Psoas muscle (tissue), 8 donors: ENCODE results near the gene RBBP8NL. TPM values are rescaled to one million over a fixed set of nuclear protein-coding genes. Genes with fewer than 3 reads are reported as not detected.

Experiments
- ATAC-seq, 4 donors: fragments of 200-7000 bp; cut with Tn5 transposase; one replicate each; pipeline ENCODE4 v1.9.1; 2020; ENCODE audit warnings: moderate library complexity in 3 of 4, mild to moderate bottlenecking in 2 of 4
- DNase-seq, 2 donors: peaks; one replicate each; pipeline ENCODE4 v3.0.0-alpha.2; 2020
- H3K27ac ChIP-seq: fragments of 200-600 bp; one replicate; pipeline ENCODE4 v1.8.0; 2022
- H3K27me3 ChIP-seq, 3 donors: fragments of 200-600 bp in 1 of 3; one replicate each; pipeline versions ENCODE4 v1.6.1 to v1.8.0; 2013 to 2022; ENCODE audit warnings: low read length in 2 of 3, mild to moderate bottlenecking in 2 of 3, moderate library complexity in 1 of 3; ENCODE audit not compliant: insufficient read depth in 3 of 3
- H3K36me3 ChIP-seq, 2 donors: fragments of 200-600 bp in 1 of 2; one replicate each; pipeline versions ENCODE4 v1.6.1 to v1.8.0; 2013 to 2022; ENCODE audit warnings: low read depth in 1 of 2, mild to moderate bottlenecking in 1 of 2, moderate library complexity in 1 of 2; ENCODE audit not compliant: insufficient read depth in 1 of 2
- H3K4me1 ChIP-seq: fragments of 200-600 bp; one replicate; pipeline ENCODE4 v1.8.0; 2022
- H3K4me3 ChIP-seq: fragments of 200-600 bp; one replicate; pipeline ENCODE4 v1.8.0; 2022; ENCODE audit warnings: mild to moderate bottlenecking
- H3K9me3 ChIP-seq: fragments of 200-600 bp; one replicate; pipeline ENCODE4 v1.8.0; 2022
- CTCF ChIP-seq: fragments of 200-600 bp; IDR thresholded peaks from one replicate; pipeline ENCODE4 v1.8.0; 2022; ENCODE audit warnings: antibody characterized with exemption
- WGBS, 3 donors: extraction: QIAGEN DNeasy Blood & Tissue Kit; methylation state at CpG; one replicate each; pipeline versions ENCODE4 v1.1.6 to v1.1.7; 2013; 5-methylcytosine and 5-hydroxymethylcytosine counted together
- intact Hi-C, 2 donors: fragments of 100-400 bp; cut with DNase I; formaldehyde crosslinking; loops; one replicate each; pipeline versions ENCODE4 v1.11.0 to v1.14.2; 2022
- polyA plus RNA-seq, 3 donors: library from polyadenylated mRNA; stranded (reverse); fragments of 200-250 nt; gene quantifications; one replicate each; pipeline ENCODE4 v1.2.3, GENCODE V29; 2013
- total RNA-seq, 4 donors: library from RNA; stranded (reverse); fragmentation: NEBNext Ultra II Directional in 2 of 4; extraction: Animal tissue kit (Norgen Biotek cat#: 25700) in 2 of 4; gene quantifications; one replicate each; pipeline versions ENCODE4 v1.2.1 to v1.2.4, GENCODE V29; 2021 to 2023
- donor health status: healthy with polysubstance abuse.
- donor health status: DM: no; HTN: no; CAD: no; lungs with moderate emphysema.
- donor health status: Bipolar disorder and iron deficiency.
- donor health status: healthy.
- donor health status: DM: yes; HTN: yes; CAD: no.
- donor health status: DM: no; HTN: no; CAD: no.
- donor health status: DM: no; HTN: no; CAD: no.
- donor health status: DM: yes; HTN: yes; CAD: no.

RBBP8NL gene
- total and polyA plus RNA-seq, 7 donors = 0.03 to 0.08 TPM; not detected in 5

GRCh38 chr20:62445553-62446340 lies 18.4 kb upstream of the RBBP8NL start:
- Histone ChIP-seq H3K27ac (no peak overlapping the region), H3K27me3 (peaks cover 0 to 63% (median 9%) of the 10 kb centered on the region in 3 donors), H3K4me1 (no peaks in the 10 kb centered on the region), H3K4me3 (no peak overlapping the region), H3K36me3 (no peaks in the 10 kb centered on the region), H3K9me3 (no peaks in the 10 kb centered on the region)
- ATAC-seq (peak in 1 of 4 donors; percentile 6), DNase-seq (no peak)
- intact Hi-C loops = loop anchor here in 1 of 2 donors (2.0 kb wide), 1 partner anchor 27 kb away; no protein-coding TSS in a partner anchor
- no peak for TF ChIP-seq CTCF
- 65 to 78% (median 66%) methylated on average over 29 to 35 of the region's 36 CpGs for WGBS, 3 donors

- ATAC-seq = no peak
- H3K4me1 ChIP-seq = no peaks in the 10 kb centered on the region
- DNase-seq = no peak
- H3K9me3 ChIP-seq = no peaks in the 10 kb centered on the region
- 91 to 93% (median 91%) methylated on average over 6 of the region's 6 CpGs for WGBS, 3 donors
- no peak for TF ChIP-seq CTCF
- H3K27me3 ChIP-seq = peaks cover 0 to 59% (median 9%) of the 10 kb centered on the region in 3 donors
- no peak overlapping the region for H3K4me3 ChIP-seq
- H3K36me3 ChIP-seq = no peaks in the 10 kb centered on the region
- intact Hi-C loops = no loop called here
- H3K27ac ChIP-seq = no peak overlapping the region
These were observed 16.9 kb upstream of the RBBP8NL start for GRCh38 chr20:62444286-62444685.

GRCh38 chr20:62441987-62442539 lies 14.7 kb upstream of the RBBP8NL start:
- no peak for DNase-seq
- H3K27ac ChIP-seq = no peak overlapping the region
- H3K36me3 ChIP-seq = no peaks in the 10 kb centered on the region
- TF ChIP-seq CTCF = no peak
- no peak overlapping the region for H3K4me3 ChIP-seq
- intact Hi-C loops = no loop called here
- H3K27me3 ChIP-seq = peaks cover 0 to 46% (median 7%) of the 10 kb centered on the region in 3 donors
- H3K4me1 ChIP-seq = peaks cover 4% of the 10 kb centered on the region
- 56 to 76% (median 63%) methylated on average over 16 of the region's 16 CpGs for WGBS, 3 donors
- no peak for ATAC-seq
- H3K9me3 ChIP-seq = no peaks in the 10 kb centered on the region

GRCh38 chr20:62439218-62439617 lies 11.9 kb upstream of the RBBP8NL start:
- H3K4me1 ChIP-seq = peaks cover 4% of the 10 kb centered on the region
- no peak overlapping the region for H3K4me3 ChIP-seq
- WGBS, 3 donors = 74 to 88% (median 79%) methylated on average over 5 of the region's 5 CpGs
- intact Hi-C loops = no loop called here
- no peak for ATAC-seq
- TF ChIP-seq CTCF = no peak
- DNase-seq = no peak
- H3K9me3 ChIP-seq = no peaks in the 10 kb centered on the region
- no peak overlapping the region for H3K27ac ChIP-seq
- H3K27me3 ChIP-seq = peaks cover 0 to 31% (median 5%) of the 10 kb centered on the region in 3 donors
- H3K36me3 ChIP-seq = no peaks in the 10 kb centered on the region
